SK-N-SH treated with all-trans-retinoic acid at 6 μM for 48 hours (cell line): Measurements from ENCODE around the gene IL17B.
A peak's percentile ranks its signal among the peaks of the same experiment; 100 is the strongest.

ENCODE experiments used
- ATAC-seq: fragments of 200-7000 bp; cut with Tn5 transposase; 3 replicates; pipeline ENCODE4 v1.9.1; 2020; ENCODE audit warnings: mild to moderate bottlenecking, moderate library complexity
- ARNTL ChIP-seq: fragments of 450-650 bp; formaldehyde crosslinking; IDR thresholded peaks from 2 replicates; pipeline ENCODE4 v1.5.0; 2020; ENCODE audit warnings: low read depth, mild to moderate bottlenecking, moderate library complexity, borderline replicate concordance
- BACH2 ChIP-seq: fragments of 250-450 bp; sonication (Bioruptor Pico); IDR thresholded peaks from 2 replicates; pipeline ENCODE4 v1.9.0; 2021; ENCODE audit warnings: mild to moderate bottlenecking, borderline replicate concordance
- ESRRG ChIP-seq: fragments of 250-450 bp; sonication (Bioruptor Pico); IDR thresholded peaks from 2 replicates; pipeline ENCODE4 v1.6.1; 2021; ENCODE audit warnings: mild to moderate bottlenecking
- ISL1 ChIP-seq: fragments of 250-450 bp; sonication (Bioruptor Pico); IDR thresholded peaks from 2 replicates; pipeline ENCODE4 v2.1.2; 2022; ENCODE audit warnings: mild to moderate bottlenecking, moderate library complexity
- OSR1 ChIP-seq: fragments of 250-450 bp; sonication (Bioruptor Pico); IDR thresholded peaks from 2 replicates; pipeline ENCODE4 v1.8.0; 2022; ENCODE audit warnings: moderate library complexity, mild to moderate bottlenecking, inconsistent platforms
- PPARA ChIP-seq: fragments of 250-450 bp; sonication (Bioruptor Pico); IDR thresholded peaks from 2 replicates; pipeline ENCODE4 v1.5.0; 2020; ENCODE audit warnings: mild to moderate bottlenecking, borderline replicate concordance
- RARB ChIP-seq: fragments of 250-450 bp; sonication (Bioruptor Pico); IDR thresholded peaks from 2 replicates; pipeline ENCODE4 v1.8.0; 2021; ENCODE audit warnings: mild to moderate bottlenecking, moderate library complexity
- TOX ChIP-seq: fragments of 250-450 bp; sonication (Bioruptor Pico); IDR thresholded peaks from 2 replicates; pipeline ENCODE4 v1.8.0; 2021; ENCODE audit warnings: mild to moderate bottlenecking, moderate library complexity, borderline replicate concordance
- ZC3H10 ChIP-seq: fragments of 250-450 bp; sonication (Bioruptor Pico); IDR thresholded peaks from 2 replicates; pipeline ENCODE4 v1.5.1; 2021; ENCODE audit warnings: mild to moderate bottlenecking, moderate library complexity
- ZNF565 ChIP-seq: fragments of 450-650 bp; formaldehyde crosslinking; conservative IDR thresholded peaks from 2 replicates; pipeline ENCODE4 v1.5.0; 2020; ENCODE audit warnings: low read depth, mild to moderate bottlenecking, moderate library complexity
- ZNF70 ChIP-seq: fragments of 450-650 bp; formaldehyde crosslinking; IDR thresholded peaks from 2 replicates; pipeline ENCODE4 v1.5.0; 2020; ENCODE audit warnings: mild to moderate bottlenecking, moderate library complexity
- ZNF8 ChIP-seq: fragments of 450-650 bp; formaldehyde crosslinking; IDR thresholded peaks from 2 replicates; pipeline ENCODE4 v1.5.0; 2020; ENCODE audit warnings: mild to moderate bottlenecking, moderate library complexity
- TF ChIP-seq, protein P1 (sequence below): fragments of 250-450 bp; sonication (Bioruptor Pico); IDR thresholded peaks from 2 replicates; pipeline ENCODE4 v1.5.1; 2021; ENCODE audit warnings: mild to moderate bottlenecking, moderate library complexity
- TF ChIP-seq, protein P2 (sequence below): fragments of 250-450 bp; sonication (Bioruptor Pico); IDR thresholded peaks from 2 replicates; pipeline ENCODE4 v1.5.1; 2020; ENCODE audit warnings: low read depth, mild to moderate bottlenecking, moderate library complexity
- TF ChIP-seq, protein P3 (sequence below): fragments of 250-450 bp; sonication (Bioruptor Pico); IDR thresholded peaks from 2 replicates; pipeline ENCODE4 v1.5.0; 2020; ENCODE audit warnings: mild to moderate bottlenecking, moderate library complexity

The IL17B gene

DNA sequence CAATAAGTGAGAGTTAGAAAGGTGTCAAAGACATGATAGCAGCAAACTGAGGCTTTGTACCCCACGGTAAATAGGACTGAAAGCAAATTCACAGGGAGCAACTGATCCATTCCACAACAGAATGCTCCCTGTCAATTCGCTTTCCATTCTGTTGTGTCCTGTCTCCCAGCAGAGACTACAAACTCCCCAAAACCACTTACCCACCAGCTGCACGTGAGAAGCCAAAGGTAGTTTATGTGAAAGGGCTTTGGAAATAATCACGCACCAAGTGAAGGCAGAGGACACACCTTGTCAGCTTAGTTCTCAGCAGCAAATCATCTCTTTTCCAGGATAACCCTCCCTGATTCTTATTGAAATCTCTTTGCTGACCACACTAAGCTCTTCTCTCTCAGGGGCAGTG is 46.6 kb upstream of the IL17B start:
- TF ChIP-seq ZNF565 (no peak), ARNTL (CRISPR knock-in tag) (no peak), ZNF70 (CRISPR knock-in tag) (no peak), ISL1 (no peak), ZNF8 (CRISPR knock-in tag) (no peak), OSR1 (CRISPR knock-in tag) (no peak), BACH2 (CRISPR knock-in tag) (no peak)
- TF ChIP-seq, protein P1, sequence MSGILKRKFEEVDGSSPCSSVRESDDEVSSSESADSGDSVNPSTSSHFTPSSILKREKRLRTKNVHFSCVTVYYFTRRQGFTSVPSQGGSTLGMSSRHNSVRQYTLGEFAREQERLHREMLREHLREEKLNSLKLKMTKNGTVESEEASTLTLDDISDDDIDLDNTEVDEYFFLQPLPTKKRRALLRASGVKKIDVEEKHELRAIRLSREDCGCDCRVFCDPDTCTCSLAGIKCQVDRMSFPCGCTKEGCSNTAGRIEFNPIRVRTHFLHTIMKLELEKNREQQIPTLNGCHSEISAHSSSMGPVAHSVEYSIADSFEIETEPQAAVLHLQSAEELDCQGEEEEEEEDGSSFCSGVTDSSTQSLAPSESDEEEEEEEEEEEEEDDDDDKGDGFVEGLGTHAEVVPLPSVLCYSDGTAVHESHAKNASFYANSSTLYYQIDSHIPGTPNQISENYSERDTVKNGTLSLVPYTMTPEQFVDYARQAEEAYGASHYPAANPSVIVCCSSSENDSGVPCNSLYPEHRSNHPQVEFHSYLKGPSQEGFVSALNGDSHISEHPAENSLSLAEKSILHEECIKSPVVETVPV (CRISPR knock-in tag) = no peak
- TF ChIP-seq, protein P2, sequence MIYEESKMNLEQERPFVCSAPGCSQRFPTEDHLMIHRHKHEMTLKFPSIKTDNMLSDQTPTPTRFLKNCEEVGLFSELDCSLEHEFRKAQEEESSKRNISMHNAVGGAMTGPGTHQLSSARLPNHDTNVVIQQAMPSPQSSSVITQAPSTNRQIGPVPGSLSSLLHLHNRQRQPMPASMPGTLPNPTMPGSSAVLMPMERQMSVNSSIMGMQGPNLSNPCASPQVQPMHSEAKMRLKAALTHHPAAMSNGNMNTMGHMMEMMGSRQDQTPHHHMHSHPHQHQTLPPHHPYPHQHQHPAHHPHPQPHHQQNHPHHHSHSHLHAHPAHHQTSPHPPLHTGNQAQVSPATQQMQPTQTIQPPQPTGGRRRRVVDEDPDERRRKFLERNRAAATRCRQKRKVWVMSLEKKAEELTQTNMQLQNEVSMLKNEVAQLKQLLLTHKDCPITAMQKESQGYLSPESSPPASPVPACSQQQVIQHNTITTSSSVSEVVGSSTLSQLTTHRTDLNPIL = no peak
- TF ChIP-seq, protein P3, sequence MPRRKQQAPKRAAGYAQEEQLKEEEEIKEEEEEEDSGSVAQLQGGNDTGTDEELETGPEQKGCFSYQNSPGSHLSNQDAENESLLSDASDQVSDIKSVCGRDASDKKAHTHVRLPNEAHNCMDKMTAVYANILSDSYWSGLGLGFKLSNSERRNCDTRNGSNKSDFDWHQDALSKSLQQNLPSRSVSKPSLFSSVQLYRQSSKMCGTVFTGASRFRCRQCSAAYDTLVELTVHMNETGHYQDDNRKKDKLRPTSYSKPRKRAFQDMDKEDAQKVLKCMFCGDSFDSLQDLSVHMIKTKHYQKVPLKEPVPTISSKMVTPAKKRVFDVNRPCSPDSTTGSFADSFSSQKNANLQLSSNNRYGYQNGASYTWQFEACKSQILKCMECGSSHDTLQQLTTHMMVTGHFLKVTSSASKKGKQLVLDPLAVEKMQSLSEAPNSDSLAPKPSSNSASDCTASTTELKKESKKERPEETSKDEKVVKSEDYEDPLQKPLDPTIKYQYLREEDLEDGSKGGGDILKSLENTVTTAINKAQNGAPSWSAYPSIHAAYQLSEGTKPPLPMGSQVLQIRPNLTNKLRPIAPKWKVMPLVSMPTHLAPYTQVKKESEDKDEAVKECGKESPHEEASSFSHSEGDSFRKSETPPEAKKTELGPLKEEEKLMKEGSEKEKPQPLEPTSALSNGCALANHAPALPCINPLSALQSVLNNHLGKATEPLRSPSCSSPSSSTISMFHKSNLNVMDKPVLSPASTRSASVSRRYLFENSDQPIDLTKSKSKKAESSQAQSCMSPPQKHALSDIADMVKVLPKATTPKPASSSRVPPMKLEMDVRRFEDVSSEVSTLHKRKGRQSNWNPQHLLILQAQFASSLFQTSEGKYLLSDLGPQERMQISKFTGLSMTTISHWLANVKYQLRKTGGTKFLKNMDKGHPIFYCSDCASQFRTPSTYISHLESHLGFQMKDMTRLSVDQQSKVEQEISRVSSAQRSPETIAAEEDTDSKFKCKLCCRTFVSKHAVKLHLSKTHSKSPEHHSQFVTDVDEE (CRISPR knock-in tag) = no peak
- no peak for ATAC-seq

DNA sequence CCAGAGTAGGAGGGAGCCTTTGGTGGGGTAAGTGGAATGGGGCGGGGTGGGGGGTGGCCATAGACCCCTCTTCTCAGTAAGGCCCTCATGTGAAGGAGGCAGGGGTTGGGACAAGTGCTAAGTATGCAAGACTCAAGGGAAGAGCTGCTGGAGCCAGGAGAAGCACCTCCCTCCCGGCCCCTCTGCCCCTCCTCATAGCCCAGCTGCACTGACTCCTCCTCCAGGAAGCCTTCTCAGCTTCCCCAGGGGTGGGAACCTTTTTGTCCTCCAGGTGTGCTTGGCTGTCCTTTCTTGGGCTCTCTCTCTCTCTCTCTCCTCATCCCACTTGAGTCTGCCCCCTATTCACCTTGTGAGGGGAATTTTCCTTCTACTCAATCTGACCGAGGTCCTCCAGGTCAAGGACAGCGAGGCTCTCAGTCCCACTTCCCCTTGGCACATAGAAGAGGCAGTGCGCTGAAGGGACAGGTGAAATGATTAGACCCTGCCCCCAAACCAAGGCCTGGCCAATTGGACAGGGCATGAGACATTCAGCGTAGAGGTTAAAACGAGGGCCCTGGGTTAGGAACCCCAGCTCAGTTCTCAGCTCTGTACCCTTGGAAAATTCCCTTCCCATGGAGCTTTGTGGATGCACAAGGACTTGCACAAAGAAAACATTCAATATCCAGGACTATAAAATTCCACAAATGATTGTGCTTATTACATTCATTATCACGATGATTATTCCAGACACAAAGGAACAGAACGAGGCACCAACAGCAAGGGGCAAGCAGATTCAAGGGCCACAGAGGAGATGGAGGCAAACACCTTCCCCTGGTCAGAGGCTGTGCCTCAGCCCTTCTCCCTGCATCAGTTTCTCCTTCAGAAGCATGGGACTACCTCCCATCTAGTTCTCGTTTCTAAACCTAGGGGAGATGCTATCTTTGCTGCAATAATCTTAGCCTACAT is 45.6 kb upstream of the IL17B start:
- no peak for TF ChIP-seq ESRRG
- no peak for TF ChIP-seq BACH2 (CRISPR knock-in tag)
- TF ChIP-seq, protein P1 (CRISPR knock-in tag) = no peak
- TF ChIP-seq ZNF8 (CRISPR knock-in tag) = no peak
- TF ChIP-seq RARB (CRISPR knock-in tag) = no peak
- TF ChIP-seq, protein P2 = no peak
- TF ChIP-seq PPARA = no peak
- TF ChIP-seq OSR1 (CRISPR knock-in tag) = no peak
- TF ChIP-seq ZC3H10 (CRISPR knock-in tag) = no peak
- no peak for TF ChIP-seq TOX (CRISPR knock-in tag)
- ATAC-seq = no peak

DNA sequence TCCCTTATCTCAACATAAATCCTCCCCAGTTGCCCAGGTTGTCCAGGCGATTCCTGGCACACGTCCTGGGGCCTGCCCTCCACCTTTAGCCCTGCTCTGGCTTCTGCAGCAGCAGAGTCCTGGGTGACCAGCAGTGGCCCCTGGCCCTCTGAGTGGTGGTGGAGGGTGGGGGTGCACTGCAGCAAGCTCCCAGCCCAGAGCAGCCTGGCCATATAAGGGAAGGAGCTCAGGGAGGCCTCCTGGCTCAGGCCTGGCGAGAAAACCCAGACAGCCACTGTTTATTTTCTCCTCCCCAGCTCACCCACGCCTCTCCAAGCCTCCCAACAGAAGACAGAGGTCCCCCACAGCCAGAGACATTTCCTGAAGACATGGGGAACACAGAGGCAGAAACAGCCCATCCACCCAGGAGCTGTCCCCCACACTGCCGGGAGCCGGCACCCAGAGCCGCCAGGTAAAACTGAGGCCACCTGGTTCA is 44.7 kb upstream of the IL17B start:
- TF ChIP-seq ZNF70 (CRISPR knock-in tag) = peak; percentile 89
- TF ChIP-seq, protein P3 (CRISPR knock-in tag) = no peak
- ATAC-seq = peak; percentile 10
